ENCODE results near the gene C17orf75.

GRCh38 chr17:32382526-32383223, 40.7 kb upstream of the C17orf75 start:
- no peak for TF ChIP-seq SIN3A (IDR thresholded peaks at IDR 0.05; ENCODE audit: low read depth)
- no peak for TF ChIP-seq RAD21 (IDR thresholded peaks at IDR 0.05; ENCODE audit: low read depth)
- TF ChIP-seq EZH2 (IDR thresholded peaks at IDR 0.05), result no peak
- TF ChIP-seq CTCF (IDR thresholded peaks at IDR 0.05 in 2 of 3, conservative IDR thresholded peaks at IDR 0.05 in 1 of 3; ENCODE audit: borderline replicate concordance in 1 of 3, insufficient read depth in 1 of 3, low read depth in 2 of 3, low read length in 2 of 3), result no peak
- TF ChIP-seq CBX3 (IDR thresholded peaks at IDR 0.05; ENCODE audit: low read depth), result no peak
- no peak for TF ChIP-seq FOSL1 (IDR thresholded peaks at IDR 0.05; ENCODE audit: low read depth)

All from HCT116 (cell line).